GF-D8 (cell line): ENCODE results near the gene EIF3A.
"Not testable (repeated sequence)": the region's sequence is repeated elsewhere in the genome, so short reads cannot be mapped to it uniquely, and the experiment has no call there.

Experiments
- DNase-seq: peaks from one replicate; lab custom pipeline; 2025; lab: John Stamatoyannopoulos, UW

EIF3A gene, protein sequence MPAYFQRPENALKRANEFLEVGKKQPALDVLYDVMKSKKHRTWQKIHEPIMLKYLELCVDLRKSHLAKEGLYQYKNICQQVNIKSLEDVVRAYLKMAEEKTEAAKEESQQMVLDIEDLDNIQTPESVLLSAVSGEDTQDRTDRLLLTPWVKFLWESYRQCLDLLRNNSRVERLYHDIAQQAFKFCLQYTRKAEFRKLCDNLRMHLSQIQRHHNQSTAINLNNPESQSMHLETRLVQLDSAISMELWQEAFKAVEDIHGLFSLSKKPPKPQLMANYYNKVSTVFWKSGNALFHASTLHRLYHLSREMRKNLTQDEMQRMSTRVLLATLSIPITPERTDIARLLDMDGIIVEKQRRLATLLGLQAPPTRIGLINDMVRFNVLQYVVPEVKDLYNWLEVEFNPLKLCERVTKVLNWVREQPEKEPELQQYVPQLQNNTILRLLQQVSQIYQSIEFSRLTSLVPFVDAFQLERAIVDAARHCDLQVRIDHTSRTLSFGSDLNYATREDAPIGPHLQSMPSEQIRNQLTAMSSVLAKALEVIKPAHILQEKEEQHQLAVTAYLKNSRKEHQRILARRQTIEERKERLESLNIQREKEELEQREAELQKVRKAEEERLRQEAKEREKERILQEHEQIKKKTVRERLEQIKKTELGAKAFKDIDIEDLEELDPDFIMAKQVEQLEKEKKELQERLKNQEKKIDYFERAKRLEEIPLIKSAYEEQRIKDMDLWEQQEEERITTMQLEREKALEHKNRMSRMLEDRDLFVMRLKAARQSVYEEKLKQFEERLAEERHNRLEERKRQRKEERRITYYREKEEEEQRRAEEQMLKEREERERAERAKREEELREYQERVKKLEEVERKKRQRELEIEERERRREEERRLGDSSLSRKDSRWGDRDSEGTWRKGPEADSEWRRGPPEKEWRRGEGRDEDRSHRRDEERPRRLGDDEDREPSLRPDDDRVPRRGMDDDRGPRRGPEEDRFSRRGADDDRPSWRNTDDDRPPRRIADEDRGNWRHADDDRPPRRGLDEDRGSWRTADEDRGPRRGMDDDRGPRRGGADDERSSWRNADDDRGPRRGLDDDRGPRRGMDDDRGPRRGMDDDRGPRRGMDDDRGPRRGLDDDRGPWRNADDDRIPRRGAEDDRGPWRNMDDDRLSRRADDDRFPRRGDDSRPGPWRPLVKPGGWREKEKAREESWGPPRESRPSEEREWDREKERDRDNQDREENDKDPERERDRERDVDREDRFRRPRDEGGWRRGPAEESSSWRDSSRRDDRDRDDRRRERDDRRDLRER (N-terminal part only)

GRCh38 chr10:119080521-119081259 lies at the start of gene EIF3A:
Gene EIF3A (minus strand): TSS chr10:119080817. CDS start chr10:119080676, 141 bp downstream.
- DNase-seq, result peak; percentile 75

- no peak for DNase-seq
Observed at GRCh38 chr10:119129721-119130120, 49.1 kb upstream of the EIF3A start.

DNA sequence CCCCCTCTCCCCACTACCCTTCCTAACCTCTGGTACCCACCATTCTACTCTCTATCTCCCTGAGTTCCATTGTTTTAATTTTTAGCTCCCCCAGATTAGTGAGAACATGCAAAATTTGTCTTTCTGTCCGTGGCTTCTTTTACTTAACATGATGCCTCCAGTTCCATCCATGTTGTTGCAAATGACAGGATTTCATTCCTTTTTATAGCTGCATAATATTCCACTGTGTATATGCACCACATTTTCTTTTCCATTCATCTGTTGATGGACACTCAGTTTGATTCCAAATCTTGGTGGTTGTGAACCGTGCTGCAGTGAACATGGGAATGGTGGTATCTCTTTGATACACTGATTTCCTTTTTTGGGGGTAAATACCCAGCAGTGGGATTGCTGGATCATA lies 45.3 kb upstream of the EIF3A start:
- DNase-seq, result no peak

- DNase-seq, result no peak
Observed at GRCh38 chr10:119120875-119121274, 40.3 kb upstream of the EIF3A start.

DNA sequence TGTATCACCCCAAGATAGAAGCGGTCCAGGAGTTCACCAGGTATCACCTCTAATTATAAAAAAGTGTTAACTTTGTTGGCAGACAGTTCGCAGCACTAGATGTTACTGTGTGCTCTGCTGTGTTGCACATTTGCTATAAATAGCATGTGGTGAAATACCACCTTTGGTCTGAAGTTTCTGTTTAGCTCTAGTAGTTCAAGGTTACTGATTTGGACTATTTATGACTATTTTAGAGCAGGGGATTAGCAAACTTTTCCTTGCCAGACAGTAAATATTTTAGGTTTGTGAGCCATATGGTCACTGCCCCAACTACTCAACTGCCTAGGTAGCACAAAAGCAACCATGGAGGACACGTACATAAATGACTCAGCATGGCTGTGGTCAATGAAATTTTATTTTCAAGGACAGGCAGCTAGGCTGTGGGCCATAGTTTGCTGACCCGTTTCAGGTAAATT lies 39.8 kb upstream of the EIF3A start:
- no peak for DNase-seq

- no peak for DNase-seq
Observed at GRCh38 chr10:119119400-119119799, 38.8 kb upstream of the EIF3A start.

DNA sequence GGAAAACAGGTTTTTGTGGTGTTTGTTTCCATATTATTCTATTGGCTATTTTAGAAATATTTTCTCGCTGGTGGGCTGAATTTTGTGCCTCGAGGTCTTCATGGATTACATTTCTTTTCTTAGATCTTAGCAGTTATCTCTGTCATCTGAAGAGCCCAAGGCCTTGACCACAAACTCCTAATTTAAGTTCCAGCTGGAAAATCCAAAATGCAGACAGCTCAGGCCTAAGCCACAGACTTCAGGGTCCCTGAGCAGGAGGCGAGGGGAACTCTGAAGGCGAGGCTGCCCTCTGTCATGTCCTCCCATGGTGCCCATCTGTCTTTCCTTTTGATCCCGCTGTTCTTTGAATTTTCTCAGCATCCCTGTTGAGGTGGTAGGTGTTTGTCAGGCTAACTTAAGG lies 37.6 kb upstream of the EIF3A start:
- DNase-seq, result no peak

GRCh38 chr10:119116326-119116951 lies 35.8 kb upstream of the EIF3A start:
- DNase-seq, result no peak

- DNase-seq, result no peak
Observed at GRCh38 chr10:119115926-119116325, 35.3 kb upstream of the EIF3A start.

DNA sequence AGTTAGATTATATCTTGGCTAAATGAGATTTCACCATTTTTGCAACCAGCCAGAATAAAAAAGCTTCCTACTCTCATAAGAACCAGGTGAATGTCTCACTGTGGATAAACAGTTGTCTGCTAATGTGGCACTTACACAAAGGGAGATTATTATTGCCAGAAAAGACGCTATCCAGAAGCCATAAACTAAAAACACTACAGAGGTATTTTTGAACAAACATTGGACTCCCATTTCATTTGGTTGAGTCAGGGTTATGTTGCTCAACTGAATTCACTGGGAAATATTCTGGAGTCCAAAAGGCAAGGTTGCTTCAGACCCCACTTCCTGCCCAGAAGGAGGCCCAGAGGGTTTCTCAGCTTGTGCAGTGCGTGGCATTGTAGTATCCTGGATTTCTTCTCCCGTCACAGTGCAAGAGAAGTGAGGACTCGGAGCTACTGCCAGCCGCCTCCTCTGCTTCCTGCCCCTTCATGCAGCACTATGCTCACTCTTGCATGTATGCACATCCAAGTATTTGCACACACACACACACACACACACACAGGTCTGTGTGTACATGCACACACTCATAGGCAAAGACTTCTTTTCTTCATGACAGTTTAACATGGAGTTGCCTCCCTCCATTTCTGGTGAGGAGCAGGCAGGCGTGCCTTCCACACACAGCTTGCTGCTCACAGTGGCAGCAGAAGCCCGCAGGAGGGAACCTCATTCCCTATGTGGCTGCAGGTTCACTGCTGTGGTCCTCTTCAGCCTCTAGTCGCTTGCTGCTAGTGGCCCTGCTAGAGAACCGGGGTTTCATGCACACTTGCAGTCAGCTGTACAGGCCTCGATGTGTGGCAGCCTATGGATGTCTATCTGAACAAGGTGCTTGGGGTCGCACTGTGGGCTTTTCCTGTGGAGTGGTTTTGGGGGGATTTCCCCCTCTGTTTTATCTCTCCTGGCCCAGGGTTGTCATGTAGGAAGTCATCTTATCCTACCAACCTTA lies 33.4 kb upstream of the EIF3A start:
- DNase-seq, result peak; percentile 95

DNA sequence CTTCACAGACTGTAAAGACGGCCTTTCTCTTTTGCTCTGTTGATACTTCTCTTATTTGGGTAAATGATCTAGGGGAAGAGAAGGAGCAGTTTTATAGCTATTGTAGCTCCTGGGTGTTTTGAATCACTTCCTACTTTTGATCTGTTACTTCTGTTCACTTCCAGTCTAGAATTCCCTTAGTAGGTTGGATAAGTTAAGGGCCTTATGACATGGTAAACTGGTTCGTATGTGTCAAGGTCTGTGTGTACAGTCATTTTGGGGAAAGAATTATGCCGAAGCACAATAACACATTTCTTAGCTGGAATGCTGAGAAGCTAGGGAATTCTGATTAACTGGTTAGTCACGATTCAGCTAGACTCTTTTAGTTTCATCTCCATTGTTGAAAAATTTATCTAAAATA lies 31.4 kb upstream of the EIF3A start:
- DNase-seq, result peak; percentile 45

- DNase-seq, result peak; percentile 19
Observed at GRCh38 chr10:119107771-119108170, 27.2 kb upstream of the EIF3A start.

GRCh38 chr10:119107106-119107505 lies 26.5 kb upstream of the EIF3A start:
- DNase-seq, result not testable (repeated sequence)

GRCh38 chr10:119105899-119106298 lies 25.3 kb upstream of the EIF3A start:
- DNase-seq, result not testable (repeated sequence)

GRCh38 chr10:119105155-119105554 lies 24.5 kb upstream of the EIF3A start:
- no peak for DNase-seq

- DNase-seq, result no peak
Observed at GRCh38 chr10:119104654-119105015, 24.0 kb upstream of the EIF3A start.

GRCh38 chr10:119103903-119104653 lies 23.5 kb upstream of the EIF3A start, which contains the start of gene DENND10:
Gene DENND10 (plus strand): TSS chr10:119104113. CDS start chr10:119104143, 30 bp downstream.
- no peak for DNase-seq

DNA sequence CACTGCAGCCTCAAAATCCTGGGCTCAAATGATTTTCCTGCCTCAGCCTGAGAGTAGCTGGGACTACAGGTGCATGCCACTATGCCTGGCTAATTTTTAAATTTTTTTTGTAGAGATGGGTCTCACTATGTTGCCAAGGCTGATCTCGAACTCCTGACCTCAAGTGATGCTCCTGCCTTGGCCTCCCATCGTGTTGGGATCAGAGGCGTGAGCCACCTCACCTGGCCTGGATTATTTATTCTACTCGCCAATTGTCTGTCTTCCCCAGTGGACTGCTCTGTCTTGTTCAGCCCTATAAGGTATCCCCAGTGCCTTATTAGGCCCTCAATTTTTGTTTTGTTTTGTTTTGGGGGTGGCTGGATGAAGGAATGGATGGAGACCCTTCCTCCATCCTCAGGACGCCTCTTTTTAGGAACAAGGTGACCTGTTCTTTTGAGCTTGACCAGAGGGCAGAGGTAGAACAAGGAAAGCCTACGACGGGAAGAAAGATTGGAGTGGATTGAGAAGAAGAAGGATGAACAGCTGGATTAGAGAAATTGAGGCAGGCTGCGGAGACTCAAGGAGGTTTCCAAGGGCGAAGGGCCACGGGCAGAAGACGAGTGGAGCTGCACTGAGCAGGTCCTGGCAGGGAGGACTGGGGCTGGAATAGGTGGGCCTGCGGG lies 22.8 kb upstream of the EIF3A start:
- no peak for DNase-seq
